GM12872 (cell line): Measurements from ENCODE around the gene AFP.

Experiments used
- TF ChIP-seq, protein P1 (sequence below): IDR thresholded peaks from 3 replicates; pipeline ENCODE4 v1.5.1; 2011; ENCODE audit warnings: low read depth, mild to moderate bottlenecking, low read length, moderate library complexity; ENCODE audit not compliant: insufficient read depth

Gene AFP

DNA sequence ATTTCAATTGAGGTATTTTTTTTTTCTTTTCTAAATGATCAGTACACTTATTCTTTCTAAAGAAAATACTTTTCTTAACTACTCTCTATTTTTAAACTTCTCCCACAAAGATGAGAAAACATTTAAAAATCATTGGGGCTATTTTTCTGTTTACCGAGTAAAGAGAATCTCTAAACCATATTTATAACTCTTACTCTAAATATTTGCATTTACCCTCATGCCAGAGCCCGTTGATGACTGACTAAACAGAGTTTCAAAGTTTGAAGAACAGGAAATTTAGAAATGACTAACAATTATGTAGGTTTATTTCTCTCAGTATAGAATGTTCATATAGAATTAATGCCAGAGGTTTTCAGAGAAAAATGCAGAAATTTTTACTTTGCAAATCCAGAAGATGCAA lies 34.6 kb upstream of the AFP start:
- TF ChIP-seq, protein P1, sequence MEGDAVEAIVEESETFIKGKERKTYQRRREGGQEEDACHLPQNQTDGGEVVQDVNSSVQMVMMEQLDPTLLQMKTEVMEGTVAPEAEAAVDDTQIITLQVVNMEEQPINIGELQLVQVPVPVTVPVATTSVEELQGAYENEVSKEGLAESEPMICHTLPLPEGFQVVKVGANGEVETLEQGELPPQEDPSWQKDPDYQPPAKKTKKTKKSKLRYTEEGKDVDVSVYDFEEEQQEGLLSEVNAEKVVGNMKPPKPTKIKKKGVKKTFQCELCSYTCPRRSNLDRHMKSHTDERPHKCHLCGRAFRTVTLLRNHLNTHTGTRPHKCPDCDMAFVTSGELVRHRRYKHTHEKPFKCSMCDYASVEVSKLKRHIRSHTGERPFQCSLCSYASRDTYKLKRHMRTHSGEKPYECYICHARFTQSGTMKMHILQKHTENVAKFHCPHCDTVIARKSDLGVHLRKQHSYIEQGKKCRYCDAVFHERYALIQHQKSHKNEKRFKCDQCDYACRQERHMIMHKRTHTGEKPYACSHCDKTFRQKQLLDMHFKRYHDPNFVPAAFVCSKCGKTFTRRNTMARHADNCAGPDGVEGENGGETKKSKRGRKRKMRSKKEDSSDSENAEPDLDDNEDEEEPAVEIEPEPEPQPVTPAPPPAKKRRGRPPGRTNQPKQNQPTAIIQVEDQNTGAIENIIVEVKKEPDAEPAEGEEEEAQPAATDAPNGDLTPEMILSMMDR, result no peak

DNA sequence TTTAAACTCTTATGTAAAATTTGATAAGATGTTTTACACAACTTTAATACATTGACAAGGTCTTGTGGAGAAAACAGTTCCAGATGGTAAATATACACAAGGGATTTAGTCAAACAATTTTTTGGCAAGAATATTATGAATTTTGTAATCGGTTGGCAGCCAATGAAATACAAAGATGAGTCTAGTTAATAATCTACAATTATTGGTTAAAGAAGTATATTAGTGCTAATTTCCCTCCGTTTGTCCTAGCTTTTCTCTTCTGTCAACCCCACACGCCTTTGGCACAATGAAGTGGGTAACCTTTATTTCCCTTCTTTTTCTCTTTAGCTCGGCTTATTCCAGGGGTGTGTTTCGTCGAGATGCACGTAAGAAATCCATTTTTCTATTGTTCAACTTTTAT lies 32.0 kb upstream of the AFP start, which contains the start of gene ALB:
TSS of gene ALB (plus strand) at position 246 of the 400 bp plus-strand sequence. CDS start at position 287, 41 bp downstream.
- TF ChIP-seq, protein P1, result no peak

DNA sequence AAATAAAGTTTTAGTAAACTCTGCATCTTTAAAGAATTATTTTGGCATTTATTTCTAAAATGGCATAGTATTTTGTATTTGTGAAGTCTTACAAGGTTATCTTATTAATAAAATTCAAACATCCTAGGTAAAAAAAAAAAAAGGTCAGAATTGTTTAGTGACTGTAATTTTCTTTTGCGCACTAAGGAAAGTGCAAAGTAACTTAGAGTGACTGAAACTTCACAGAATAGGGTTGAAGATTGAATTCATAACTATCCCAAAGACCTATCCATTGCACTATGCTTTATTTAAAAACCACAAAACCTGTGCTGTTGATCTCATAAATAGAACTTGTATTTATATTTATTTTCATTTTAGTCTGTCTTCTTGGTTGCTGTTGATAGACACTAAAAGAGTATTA lies 31.6 kb upstream of the AFP start:
- TF ChIP-seq, protein P1, result no peak

DNA sequence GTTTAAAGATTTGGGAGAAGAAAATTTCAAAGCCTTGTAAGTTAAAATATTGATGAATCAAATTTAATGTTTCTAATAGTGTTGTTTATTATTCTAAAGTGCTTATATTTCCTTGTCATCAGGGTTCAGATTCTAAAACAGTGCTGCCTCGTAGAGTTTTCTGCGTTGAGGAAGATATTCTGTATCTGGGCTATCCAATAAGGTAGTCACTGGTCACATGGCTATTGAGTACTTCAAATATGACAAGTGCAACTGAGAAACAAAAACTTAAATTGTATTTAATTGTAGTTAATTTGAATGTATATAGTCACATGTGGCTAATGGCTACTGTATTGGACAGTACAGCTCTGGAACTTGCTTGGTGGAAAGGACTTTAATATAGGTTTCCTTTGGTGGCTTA lies 30.9 kb upstream of the AFP start:
- TF ChIP-seq, protein P1, result no peak

DNA sequence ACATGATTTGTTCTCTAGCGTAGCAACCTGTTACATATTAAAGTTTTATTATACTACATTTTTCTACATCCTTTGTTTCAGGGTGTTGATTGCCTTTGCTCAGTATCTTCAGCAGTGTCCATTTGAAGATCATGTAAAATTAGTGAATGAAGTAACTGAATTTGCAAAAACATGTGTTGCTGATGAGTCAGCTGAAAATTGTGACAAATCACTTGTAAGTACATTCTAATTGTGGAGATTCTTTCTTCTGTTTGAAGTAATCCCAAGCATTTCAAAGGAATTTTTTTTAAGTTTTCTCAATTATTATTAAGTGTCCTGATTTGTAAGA lies 29.5 kb upstream of the AFP start:
- TF ChIP-seq, protein P1, result no peak

DNA sequence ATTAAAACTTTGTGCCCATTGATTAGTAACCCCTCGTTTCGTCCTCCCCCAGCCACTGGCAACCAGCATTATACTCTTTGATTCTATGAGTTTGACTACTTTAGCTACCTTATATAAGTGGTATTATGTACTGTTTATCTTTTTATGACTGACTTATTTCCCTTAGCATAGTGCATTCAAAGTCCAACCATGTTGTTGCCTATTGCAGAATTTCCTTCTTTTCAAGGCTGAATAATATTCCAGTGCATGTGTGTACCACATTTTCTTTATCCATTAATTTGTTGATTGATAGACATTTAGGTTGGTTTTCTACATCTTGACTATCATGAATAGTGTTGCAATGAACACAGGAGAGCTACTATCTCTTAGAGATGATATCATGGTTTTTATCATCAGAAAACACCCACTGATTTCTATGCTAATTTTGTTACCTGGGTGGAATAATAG lies 28.8 kb upstream of the AFP start:
- TF ChIP-seq, protein P1, result no peak

DNA sequence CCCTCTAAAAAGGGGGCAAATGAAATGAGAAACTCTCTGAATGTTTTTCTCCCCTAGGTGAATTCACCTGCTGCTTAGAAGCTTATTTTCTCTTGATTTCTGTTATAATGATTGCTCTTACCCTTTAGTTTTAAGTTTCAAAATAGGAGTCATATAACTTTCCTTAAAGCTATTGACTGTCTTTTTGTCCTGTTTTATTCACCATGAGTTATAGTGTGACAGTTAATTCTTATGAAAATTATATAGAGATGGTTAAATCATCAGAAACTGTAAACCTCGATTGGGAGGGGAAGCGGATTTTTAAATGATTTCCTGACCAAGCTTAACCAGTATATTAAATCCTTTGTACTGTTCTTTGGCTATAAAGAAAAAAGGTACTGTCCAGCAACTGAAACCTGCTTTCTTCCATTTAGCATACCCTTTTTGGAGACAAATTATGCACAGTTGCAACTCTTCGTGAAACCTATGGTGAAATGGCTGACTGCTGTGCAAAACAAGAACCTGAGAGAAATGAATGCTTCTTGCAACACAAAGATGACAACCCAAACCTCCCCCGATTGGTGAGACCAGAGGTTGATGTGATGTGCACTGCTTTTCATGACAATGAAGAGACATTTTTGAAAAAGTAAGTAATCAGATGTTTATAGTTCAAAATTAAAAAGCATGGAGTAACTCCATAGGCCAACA lies 27.7 kb upstream of the AFP start:
- TF ChIP-seq, protein P1, result no peak
